Activated naive CD8-positive, alpha-beta T cell treated with anti-CD3 and anti-CD28 coated beads for 36 hours (primary cell): ENCODE results near the gene HOMEZ. TPM values are rescaled to one million over a fixed set of nuclear protein-coding genes. Genes with fewer than 3 reads are reported as not detected.
"Not testable (repeated sequence)": the region's sequence is repeated elsewhere in the genome, so short reads cannot be mapped to it uniquely, and the experiment has no call there.

ENCODE experiments used
- DNase-seq: peaks from one replicate; pipeline ENCODE4 v3.0.0; 2021
- H3K27ac Mint-ChIP-seq: one replicate; pipeline ENCODE4 v1.8.0; 2022; ENCODE audit warnings: mild to moderate bottlenecking, moderate library complexity, mixed read lengths
- H3K27me3 Mint-ChIP-seq: one replicate; pipeline ENCODE4 v1.8.0; 2022; ENCODE audit warnings: mild to moderate bottlenecking, mixed read lengths
- H3K36me3 Mint-ChIP-seq: one replicate; pipeline ENCODE4 v1.8.0; 2021; ENCODE audit warnings: mild to moderate bottlenecking, mixed read lengths
- H3K4me1 Mint-ChIP-seq: one replicate; pipeline ENCODE4 v1.8.0; 2021; ENCODE audit warnings: mixed read lengths
- H3K4me3 Mint-ChIP-seq: one replicate; pipeline ENCODE4 v1.8.0; 2022; ENCODE audit warnings: mild to moderate bottlenecking, moderate library complexity, mixed read lengths
- H3K9me3 Mint-ChIP-seq: one replicate; pipeline ENCODE4 v1.8.0; 2022; ENCODE audit warnings: mixed read lengths
- total RNA-seq, 2 experiments: library from RNA; stranded (reverse); gene quantifications; one replicate each; pipeline ENCODE4 v1.2.3, GENCODE V29; 2021

Gene HOMEZ
- total RNA-seq, 2 experiments from 2014 or later, result 10.8 to 12.7 TPM

- Mint-ChIP-seq H3K4me3 (no peak overlapping the region), H3K36me3 (no peaks in the 10 kb centered on the region), H3K9me3 (peaks cover 4% of the 10 kb centered on the region), H3K4me1 (peaks cover 6% of the 10 kb centered on the region), H3K27ac (no peak overlapping the region), H3K27me3 (peaks cover 15% of the 10 kb centered on the region)
- DNase-seq, result no peak
Observed at GRCh38 chr14:23227566-23227965, 58.4 kb downstream of the HOMEZ start.

GRCh38 chr14:23224958-23225357 is 61.0 kb downstream of the HOMEZ start:
- not testable (repeated sequence) for H3K4me3 Mint-ChIP-seq, H3K4me1 Mint-ChIP-seq, DNase-seq, H3K36me3 Mint-ChIP-seq, H3K9me3 Mint-ChIP-seq, H3K27ac Mint-ChIP-seq
- H3K27me3 Mint-ChIP-seq, result peaks cover 33% of the 10 kb centered on the region

Other genes with a start within 250 kb of the HOMEZ start
- not detected for gene PSMB11, start 243.9 kb downstream of the HOMEZ start, total RNA-seq
- under 1 TPM; 0.49 to 0.52 TPM for gene CDH24, start 228.6 kb downstream of the HOMEZ start, total RNA-seq
- 100 to 1,000 TPM; 160 to 174 TPM for gene ACIN1, start 191.0 kb downstream of the HOMEZ start, total RNA-seq
- 10 to 100 TPM; 52.0 to 57.0 TPM for gene C14orf119, start 190.6 kb downstream of the HOMEZ start, total RNA-seq
- gene CIROP, start 181.1 kb downstream of the HOMEZ start, total RNA-seq, result not detected
- gene CEBPE, start 166.9 kb downstream of the HOMEZ start, total RNA-seq, result under 1 TPM; 0.45 to 0.68 TPM
- 1 to 10 TPM; 2.5 to 2.8 TPM for gene SLC7A8, start 102.5 kb downstream of the HOMEZ start, total RNA-seq
- gene RNF212B, start 48.2 kb downstream of the HOMEZ start, total RNA-seq, result not detected
- gene PPP1R3E, start 16.7 kb upstream of the HOMEZ start, total RNA-seq, result 10 to 100 TPM; 21.1 to 21.4 TPM
- 1 to 10 TPM; 1.4 to 1.8 TPM for gene BCL2L2, start 20.7 kb upstream of the HOMEZ start, total RNA-seq
- gene PABPN1, start 35.3 kb upstream of the HOMEZ start, total RNA-seq, result 100 to 1,000 TPM; 280 to 289 TPM
- gene SLC22A17, start 66.8 kb upstream of the HOMEZ start, total RNA-seq, result 1 to 10 TPM; 2.2 to 2.9 TPM
- not detected for gene EFS, start 79.0 kb upstream of the HOMEZ start, total RNA-seq
- not detected for gene IL25, start 86.7 kb upstream of the HOMEZ start, total RNA-seq
- not detected for gene CMTM5, start 90.9 kb upstream of the HOMEZ start, total RNA-seq
- not detected for gene MYH6, start 122.1 kb upstream of the HOMEZ start, total RNA-seq
- gene MYH7, start 149.5 kb upstream of the HOMEZ start, total RNA-seq, result under 1 TPM; 0.04 to 0.06 TPM
- gene NGDN, start 183.6 kb upstream of the HOMEZ start, total RNA-seq, result 10 to 100 TPM; 75.2 to 80.3 TPM